Limb (tissue), 2 donors: ENCODE data around the gene CNOT10.
"Not testable (repeated sequence)": the region's sequence is repeated elsewhere in the genome, so short reads cannot be mapped to it uniquely, and the experiment has no call there.

ENCODE experiments used
- DNase-seq, 2 donors: peaks; one replicate each; pipeline ENCODE4 v3.0.0-alpha.2; 2016; ENCODE audit errors: extremely low spot score in 2 of 2

CNOT10 gene

GRCh38 chr3:32757618-32758374, 72.8 kb downstream of the CNOT10 start:
- DNase-seq, result no peak

- DNase-seq, result no peak
Observed at GRCh38 chr3:32758375-32758753, 73.4 kb downstream of the CNOT10 start.

- DNase-seq, result no peak
Observed at GRCh38 chr3:32759342-32759741, 74.4 kb downstream of the CNOT10 start.

- no peak for DNase-seq
Observed at GRCh38 chr3:32764481-32764880, 79.5 kb downstream of the CNOT10 start.

GRCh38 chr3:32778389-32778788, 93.4 kb downstream of the CNOT10 start:
- DNase-seq, result no peak

- DNase-seq, result no peak
Observed at GRCh38 chr3:32780071-32780734, 95.2 kb downstream of the CNOT10 start.

GRCh38 chr3:32780735-32781210, 95.8 kb downstream of the CNOT10 start:
- peak; percentile 24 to 70 for DNase-seq

- peak; percentile 77 to 85 for DNase-seq
Observed at GRCh38 chr3:32781211-32781968, 96.4 kb downstream of the CNOT10 start.

- not testable (repeated sequence) for DNase-seq
Observed at GRCh38 chr3:32781969-32782270, 96.9 kb downstream of the CNOT10 start.

- no peak for DNase-seq
Observed at GRCh38 chr3:32782407-32782806, 97.4 kb downstream of the CNOT10 start.

GRCh38 chr3:32791833-32792232, 106.8 kb downstream of the CNOT10 start:
- no peak for DNase-seq

- no peak for DNase-seq
Observed at GRCh38 chr3:32794487-32795308, 109.7 kb downstream of the CNOT10 start.

- not testable (repeated sequence) for DNase-seq
Observed at GRCh38 chr3:32796384-32796950, 111.5 kb downstream of the CNOT10 start.

- no peak for DNase-seq
Observed at GRCh38 chr3:32797776-32798175, 112.8 kb downstream of the CNOT10 start.

GRCh38 chr3:32801440-32801839, 116.5 kb downstream of the CNOT10 start:
- not testable (repeated sequence) for DNase-seq

- DNase-seq, result no peak
Observed at GRCh38 chr3:32813180-32813579, 128.2 kb downstream of the CNOT10 start.

GRCh38 chr3:32814361-32814760, 129.4 kb downstream of the CNOT10 start:
- DNase-seq, result no peak

- DNase-seq, result peak in 1 of 2 donors; percentile 35
Observed at GRCh38 chr3:32815841-32816438, 131.0 kb downstream of the CNOT10 start.

GRCh38 chr3:32816439-32817256, 131.7 kb downstream of the CNOT10 start:
- DNase-seq, result peak in 1 of 2 donors; percentile 77

- no peak for DNase-seq
Observed at GRCh38 chr3:32817257-32817557, 132.2 kb downstream of the CNOT10 start.
